ENCODE data around the gene SGK1. TPM values are rescaled to one million over a fixed set of nuclear protein-coding genes. Genes with fewer than 3 reads are reported as not detected.

The SGK1 gene
- total RNA-seq, 1 experiment from 2014 or later, result 7.8 TPM

- Histone ChIP-seq H3K4me1 (ENCODE audit: insufficient read depth, low read length) (peaks cover 5% of the 10 kb centered on the region; the same call in 1 of the 2 replicates), H2BK12ac (ENCODE audit: insufficient read length, low read depth, low read length) (no peak overlapping the region), H3K14ac (ENCODE audit: insufficient read depth, low read length) (no peak overlapping the region), H3K18ac (ENCODE audit: insufficient read length, low read depth, low read length) (no peak overlapping the region), H3K23me2 (ENCODE audit: insufficient read length, low read depth, low read length, poor library complexity, severe bottlenecking) (no peaks in the 10 kb centered on the region), H3K4ac (ENCODE audit: low read depth, low read length) (no peak overlapping the region), H4K8ac (replicated peaks; ENCODE audit: insufficient read length, low read depth, low read length) (no peak overlapping the region), H4K20me1 (ENCODE audit: control insufficient read depth, insufficient read depth, insufficient read length) (no peaks in the 10 kb centered on the region), H3K27me3 (ENCODE audit: insufficient read depth, low read length) (no peaks in the 10 kb centered on the region), H2AK5ac (ENCODE audit: insufficient read length, low read length) (no peak overlapping the region), H4K91ac (ENCODE audit: insufficient read length, low read depth, low read length) (no peak overlapping the region), H2BK20ac (ENCODE audit: low read depth, low read length, poor library complexity, severe bottlenecking) (no peak overlapping the region), H2BK120ac (ENCODE audit: low read depth, low read length, poor library complexity, severe bottlenecking) (no peak overlapping the region), H2BK15ac (ENCODE audit: low read depth, low read length) (no peak overlapping the region), H2AFZ (ENCODE audit: low read length) (no peak overlapping the region), H3K23ac (ENCODE audit: insufficient read length, low read depth, low read length) (no peak overlapping the region), H3K27ac (ENCODE audit: insufficient read length, low read depth, low read length) (no peak overlapping the region), H3K79me2 (ENCODE audit: insufficient read depth, low read length) (no peaks in the 10 kb centered on the region), H3K4me2 (ENCODE audit: insufficient read depth, insufficient read length, low read length) (no peak overlapping the region), H2BK5ac (ENCODE audit: insufficient read length, low read length) (no peak overlapping the region), H4K5ac (ENCODE audit: insufficient read length, low read depth, low read length) (no peak overlapping the region), H3K9ac (ENCODE audit: extremely low read depth, insufficient read length, low read length) (no peak overlapping the region), H3K79me1 (ENCODE audit: insufficient read depth, low read depth, low read length, poor library complexity, severe bottlenecking) (no peaks in the 10 kb centered on the region), H3K56ac (ENCODE audit: insufficient read length, low read depth, low read length) (no peak overlapping the region), H3T11ph (ENCODE audit: low read length) (no peak overlapping the region), H3K9me3 (ENCODE audit: control insufficient read depth, low read depth, low read length) (no peaks in the 10 kb centered on the region)
- WGBS (ENCODE audit: extremely low coverage, insufficient read length, low lambda C conversion rate), result no CpG with 5 or more reads among the region's 4 CpGs
- Mint-ChIP-seq H3K4me1 (peaks cover 13 to 14% of the 10 kb centered on the region in 2 experiments), H3K36me3 (ENCODE audit: insufficient read depth in 1 of 3, low read depth in 3 of 3) (peaks cover 0 to 2% (median 0%) of the 10 kb centered on the region in 3 experiments; a peak in 1 of 7 replicates), H3K27me3 (ENCODE audit: low read depth) (0 out of 2 replicates have a peak, but pooled peaks cover 2% of the 10 kb centered on the region), H3K4me3 (no peak overlapping the region), H3K9me3 (peaks cover 0 to 4% of the 10 kb centered on the region in 2 experiments; a peak in 1 of 5 replicates), H3K27ac (peak overlapping the region in 2 of 3 experiments; percentile 11 to 25; a peak in 2 of 7 replicates)
- no peak for TF ChIP-seq CTCF (conservative IDR thresholded peaks at IDR 0.05)
- DNase-seq, result no peak
Observed at GRCh38 chr6:134291156-134291555, 26.8 kb downstream of the SGK1 start.
